HepG2 (cell line): Measurements from ENCODE around the gene APOL4. TPM values are rescaled to one million over a fixed set of nuclear protein-coding genes. Genes with fewer than 3 reads are reported as not detected.

Source experiments
- ATAD3A ChIP-seq: sonication (generic); formaldehyde crosslinking; IDR thresholded peaks from 2 replicates; pipeline ENCODE4 v1.4.0; 2020; ENCODE audit warnings: missing genetic modification reagents
- ATF6 ChIP-seq: sonication (generic); formaldehyde crosslinking; conservative IDR thresholded peaks from 2 replicates; pipeline ENCODE4 v1.4.0; 2020; ENCODE audit warnings: missing genetic modification reagents
- FOXJ3 ChIP-seq: sonication (generic); formaldehyde crosslinking; IDR thresholded peaks from 2 replicates; pipeline ENCODE4 v1.4.0; 2020; ENCODE audit warnings: missing genetic modification reagents, mild to moderate bottlenecking, borderline replicate concordance
- HIC2 ChIP-seq: sonication (generic); formaldehyde crosslinking; IDR thresholded peaks from 2 replicates; pipeline ENCODE4 v1.9.0; 2022; ENCODE audit warnings: low read depth, missing genetic modification reagents
- IRF1 ChIP-seq: sonication (generic); formaldehyde crosslinking; IDR thresholded peaks from 2 replicates; pipeline ENCODE4 v1.4.0; 2020; ENCODE audit warnings: low read depth, mild to moderate bottlenecking, missing genetic modification reagents
- KLF12 ChIP-seq: sonication (generic); formaldehyde crosslinking; IDR thresholded peaks from 2 replicates; pipeline ENCODE4 v1.4.0; 2020; ENCODE audit warnings: missing genetic modification reagents, borderline replicate concordance
- NBN ChIP-seq: fragments of 450-650 bp; conservative IDR thresholded peaks from 2 replicates; pipeline ENCODE4 v1.6.1; 2017
- NCOA5 ChIP-seq: sonication (generic); formaldehyde crosslinking; IDR thresholded peaks from 2 replicates; pipeline ENCODE4 v1.4.0; 2020; ENCODE audit warnings: missing genetic modification reagents
- NCOR1 ChIP-seq: fragments of 200-600 bp; sonication (generic); IDR thresholded peaks from 2 replicates; pipeline ENCODE4 v1.7.0; 2017; ENCODE audit warnings: antibody characterized with exemption, low read length, borderline replicate concordance
- RARA ChIP-seq: IDR thresholded peaks from 2 replicates; pipeline ENCODE4 v1.6.1; 2016; ENCODE audit warnings: missing genetic modification reagents, missing compliant biosample characterization
- SALL1 ChIP-seq: sonication (generic); formaldehyde crosslinking; IDR thresholded peaks from 2 replicates; pipeline ENCODE4 v1.8.0; 2022; ENCODE audit warnings: mild to moderate bottlenecking, missing genetic modification reagents
- SNRNP70 ChIP-seq: fragments of 200-400 bp; formaldehyde crosslinking; IDR thresholded peaks from 2 replicates; pipeline ENCODE4 v1.6.1; 2017; ENCODE audit warnings: mild to moderate bottlenecking, low read depth, low read length, moderate library complexity
- ZBTB44 ChIP-seq: sonication (generic); formaldehyde crosslinking; IDR thresholded peaks from 2 replicates; pipeline ENCODE4 v1.4.0; 2020; ENCODE audit warnings: missing genetic modification reagents
- ZIK1 ChIP-seq: sonication (generic); formaldehyde crosslinking; IDR thresholded peaks from 2 replicates; pipeline ENCODE4 v1.5.0; 2020; ENCODE audit warnings: mild to moderate bottlenecking, low read depth, missing genetic modification reagents, borderline replicate concordance
- ZNF263 ChIP-seq: sonication (generic); formaldehyde crosslinking; IDR thresholded peaks from 2 replicates; pipeline ENCODE4 v1.4.0; 2020; ENCODE audit warnings: missing genetic modification reagents
- ZNF432 ChIP-seq: sonication (generic); formaldehyde crosslinking; IDR thresholded peaks from 2 replicates; pipeline ENCODE4 v1.5.0; 2020; ENCODE audit warnings: missing genetic modification reagents, mild to moderate bottlenecking, borderline replicate concordance
- ZNF709 ChIP-seq: sonication (generic); formaldehyde crosslinking; IDR thresholded peaks from 2 replicates; pipeline ENCODE4 v1.5.0; 2020; ENCODE audit warnings: mild to moderate bottlenecking, missing genetic modification reagents
- ZNF713 ChIP-seq: sonication (generic); formaldehyde crosslinking; IDR thresholded peaks from 2 replicates; pipeline ENCODE4 v1.4.0; 2020; ENCODE audit warnings: mild to moderate bottlenecking, missing genetic modification reagents
- ZNF737 ChIP-seq: sonication (generic); formaldehyde crosslinking; IDR thresholded peaks from 2 replicates; pipeline ENCODE4 v1.5.0; 2020; ENCODE audit warnings: missing genetic modification reagents, mild to moderate bottlenecking, borderline replicate concordance
- polyA plus RNA-seq, 8 experiments: library from polyadenylated mRNA; depleted of rRNA in 3 of 8; stranded (reverse) in 7 of 8; unstranded in 1 of 8; fragments of >200 nt; fragmentation: Illumina TruSeq in 4 of 8; extraction: Trizol in 4 of 8; gene quantifications; 2 replicates each; pipeline versions ENCODE4 v1.2.1 to v1.2.3, GENCODE V29; 2011 to 2016; ENCODE audit warnings: low read depth in 4 of 8, missing spikeins in 1 of 8, mixed read lengths in 1 of 8; ENCODE audit not compliant: insufficient read depth in 1 of 8
- total RNA-seq, 5 experiments: library from RNA; depleted of rRNA; stranded (reverse); fragments of >200 nt; fragmentation: Illumina TruSeq; extraction: Trizol; gene quantifications; 2 replicates each; pipeline ENCODE4 v1.2.3, GENCODE V29; 2016; ENCODE audit warnings: low read depth in 1 of 5

APOL4 gene
- total and polyA plus RNA-seq, 2 of the 13 experiments (the other 11 are each of a cell fraction or from before 2014, with no cell fraction given): 0.77 to 2.8 TPM

- TF ChIP-seq ATF6 (CRISPR knock-in tag) (no peak), NBN (no peak), RARA (CRISPR knock-in tag) (peak; percentile 25; the same call in 1 of the 2 replicates), HIC2 (CRISPR knock-in tag) (peak; percentile 72; the same call in 1 of the 2 replicates), ZNF737 (CRISPR knock-in tag) (no peak), ATAD3A (CRISPR knock-in tag) (no peak), SALL1 (CRISPR knock-in tag) (0 out of 2 replicates have a peak, but pooled peaks have one; percentile 22), NCOA5 (CRISPR knock-in tag) (no peak), ZNF709 (CRISPR knock-in tag) (no peak), NCOR1 (peak; percentile 77; the same call in 1 of the 2 replicates), ZNF263 (CRISPR knock-in tag) (no peak), IRF1 (CRISPR knock-in tag) (no peak), ZNF432 (CRISPR knock-in tag) (no peak), ZBTB44 (CRISPR knock-in tag) (no peak), KLF12 (no peak), SNRNP70 (no peak), FOXJ3 (CRISPR knock-in tag) (no peak), ZIK1 (CRISPR knock-in tag) (no peak), ZNF713 (CRISPR knock-in tag) (no peak)
These were observed 58.4 kb downstream of the APOL4 start (continued) for GRCh38 chr22:36143066-36143815.
